ENCODE measurements around the gene CREB5.

DNA sequence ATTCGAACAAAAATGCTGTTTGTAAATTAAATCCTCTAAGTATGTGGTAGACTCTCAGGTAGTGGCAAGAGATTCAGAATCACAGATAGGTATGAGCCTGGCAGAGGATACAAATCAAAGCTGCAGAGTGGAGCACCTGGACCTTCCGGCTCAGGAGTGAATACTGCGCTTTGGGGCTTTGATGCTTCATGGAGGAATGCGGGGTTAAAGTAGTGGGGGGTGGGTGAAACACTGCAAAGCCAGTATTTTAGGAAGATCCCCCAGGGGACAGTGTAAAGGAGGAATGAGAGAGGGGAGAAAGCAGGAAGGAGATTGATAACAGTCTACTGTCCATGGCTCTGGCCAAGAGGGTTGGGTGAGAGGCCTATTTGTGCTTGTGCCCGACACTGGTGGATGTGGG, 43.2 kb downstream of the CREB5 start:
- TF ChIP-seq POLR2AphosphoS5 (IDR thresholded peaks at IDR 0.05; ENCODE audit: low read depth, low read length) (no peak), TAF1 (IDR thresholded peaks at IDR 0.05; ENCODE audit: borderline replicate concordance, insufficient read depth, low read length) (no peak), SIN3A (IDR thresholded peaks at IDR 0.05; ENCODE audit: borderline replicate concordance, insufficient read depth, low read length) (no peak), FOXP2 (optimal IDR thresholded peaks at IDR 0.05; ENCODE audit: borderline replicate concordance, extremely low read depth, extremely low read length, insufficient read depth) (no peak)
